ENCODE measurements around the gene EML4.
"Not testable (repeated sequence)": the region's sequence is repeated elsewhere in the genome, so short reads cannot be mapped to it uniquely, and the experiment has no call there.

The EML4 gene

GRCh38 chr2:42266236-42266635 is 97.1 kb downstream of the EML4 start:
- H3K4me3 ChIP-seq (ENCODE audit: low read depth, low read length), result no peak overlapping the region
- TF ChIP-seq, protein P1, sequence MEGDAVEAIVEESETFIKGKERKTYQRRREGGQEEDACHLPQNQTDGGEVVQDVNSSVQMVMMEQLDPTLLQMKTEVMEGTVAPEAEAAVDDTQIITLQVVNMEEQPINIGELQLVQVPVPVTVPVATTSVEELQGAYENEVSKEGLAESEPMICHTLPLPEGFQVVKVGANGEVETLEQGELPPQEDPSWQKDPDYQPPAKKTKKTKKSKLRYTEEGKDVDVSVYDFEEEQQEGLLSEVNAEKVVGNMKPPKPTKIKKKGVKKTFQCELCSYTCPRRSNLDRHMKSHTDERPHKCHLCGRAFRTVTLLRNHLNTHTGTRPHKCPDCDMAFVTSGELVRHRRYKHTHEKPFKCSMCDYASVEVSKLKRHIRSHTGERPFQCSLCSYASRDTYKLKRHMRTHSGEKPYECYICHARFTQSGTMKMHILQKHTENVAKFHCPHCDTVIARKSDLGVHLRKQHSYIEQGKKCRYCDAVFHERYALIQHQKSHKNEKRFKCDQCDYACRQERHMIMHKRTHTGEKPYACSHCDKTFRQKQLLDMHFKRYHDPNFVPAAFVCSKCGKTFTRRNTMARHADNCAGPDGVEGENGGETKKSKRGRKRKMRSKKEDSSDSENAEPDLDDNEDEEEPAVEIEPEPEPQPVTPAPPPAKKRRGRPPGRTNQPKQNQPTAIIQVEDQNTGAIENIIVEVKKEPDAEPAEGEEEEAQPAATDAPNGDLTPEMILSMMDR (IDR thresholded peaks at IDR 0.05; ENCODE audit: low read depth, low read length), result no peak

- no peak overlapping the region for H3K4me3 ChIP-seq (ENCODE audit: low read depth, low read length)
- TF ChIP-seq, protein P1 (IDR thresholded peaks at IDR 0.05; ENCODE audit: low read depth, low read length), result no peak
Observed at GRCh38 chr2:42267530-42267929, 98.4 kb downstream of the EML4 start.

- H3K4me3 ChIP-seq (ENCODE audit: low read depth, low read length), result no peak overlapping the region
- TF ChIP-seq, protein P1 (IDR thresholded peaks at IDR 0.05; ENCODE audit: low read depth, low read length), result no peak
Observed at GRCh38 chr2:42268528-42269151, 99.5 kb downstream of the EML4 start.

GRCh38 chr2:42270757-42271156 is 101.6 kb downstream of the EML4 start:
- TF ChIP-seq, protein P1 (IDR thresholded peaks at IDR 0.05; ENCODE audit: low read depth, low read length), result no peak
- H3K4me3 ChIP-seq (ENCODE audit: low read depth, low read length), result no peak overlapping the region

GRCh38 chr2:42271246-42271645 is 102.1 kb downstream of the EML4 start:
- H3K4me3 ChIP-seq (ENCODE audit: low read depth, low read length), result not testable (repeated sequence)

GRCh38 chr2:42274863-42275262 is 105.7 kb downstream of the EML4 start:
- no peak overlapping the region for H3K4me3 ChIP-seq (ENCODE audit: low read depth, low read length)
- TF ChIP-seq, protein P1 (IDR thresholded peaks at IDR 0.05; ENCODE audit: low read depth, low read length), result no peak

DNA sequence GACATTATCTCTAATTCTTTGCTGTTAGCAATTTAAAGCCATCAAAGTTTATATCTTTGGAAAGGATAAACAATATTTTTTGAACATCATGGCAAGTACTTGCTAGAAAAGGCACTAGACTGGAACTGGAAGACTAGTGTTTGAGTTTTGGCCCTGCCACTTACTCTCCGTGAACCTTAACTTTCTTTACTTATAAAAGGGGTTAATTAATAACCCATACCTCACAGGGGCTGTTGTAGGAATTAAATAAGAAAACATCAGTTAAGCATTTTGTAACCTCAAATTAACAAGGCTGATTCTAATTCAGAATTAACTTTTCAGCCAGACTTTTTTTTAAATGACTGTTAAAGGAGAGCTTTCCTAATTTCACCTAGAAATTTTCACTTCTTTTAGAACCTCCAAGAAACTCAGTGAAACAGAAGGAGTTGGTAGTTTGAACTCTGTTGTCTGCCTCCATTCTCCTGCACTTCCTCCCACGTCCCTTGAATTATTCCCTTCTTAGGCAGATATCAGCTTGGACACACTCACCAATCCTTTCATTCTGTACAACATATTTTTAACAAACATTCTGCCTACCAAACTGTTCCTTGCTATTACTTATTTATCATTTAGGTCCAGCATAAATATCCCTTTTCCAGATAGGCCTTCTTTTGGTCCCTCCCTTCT is 112.4 kb downstream of the EML4 start:
- no peak overlapping the region for H3K4me3 ChIP-seq (ENCODE audit: low read depth, low read length)
- TF ChIP-seq, protein P1 (IDR thresholded peaks at IDR 0.05; ENCODE audit: low read depth, low read length), result no peak
